ENCODE data around the gene TCP11L2. TPM values are rescaled to one million over a fixed set of nuclear protein-coding genes. Genes with fewer than 3 reads are reported as not detected.

The TCP11L2 gene
- total and polyA plus RNA-seq, 2 of the 13 experiments (the other 11 are each of a cell fraction or from before 2014, with no cell fraction given) = 4.6 to 24.1 TPM

DNA sequence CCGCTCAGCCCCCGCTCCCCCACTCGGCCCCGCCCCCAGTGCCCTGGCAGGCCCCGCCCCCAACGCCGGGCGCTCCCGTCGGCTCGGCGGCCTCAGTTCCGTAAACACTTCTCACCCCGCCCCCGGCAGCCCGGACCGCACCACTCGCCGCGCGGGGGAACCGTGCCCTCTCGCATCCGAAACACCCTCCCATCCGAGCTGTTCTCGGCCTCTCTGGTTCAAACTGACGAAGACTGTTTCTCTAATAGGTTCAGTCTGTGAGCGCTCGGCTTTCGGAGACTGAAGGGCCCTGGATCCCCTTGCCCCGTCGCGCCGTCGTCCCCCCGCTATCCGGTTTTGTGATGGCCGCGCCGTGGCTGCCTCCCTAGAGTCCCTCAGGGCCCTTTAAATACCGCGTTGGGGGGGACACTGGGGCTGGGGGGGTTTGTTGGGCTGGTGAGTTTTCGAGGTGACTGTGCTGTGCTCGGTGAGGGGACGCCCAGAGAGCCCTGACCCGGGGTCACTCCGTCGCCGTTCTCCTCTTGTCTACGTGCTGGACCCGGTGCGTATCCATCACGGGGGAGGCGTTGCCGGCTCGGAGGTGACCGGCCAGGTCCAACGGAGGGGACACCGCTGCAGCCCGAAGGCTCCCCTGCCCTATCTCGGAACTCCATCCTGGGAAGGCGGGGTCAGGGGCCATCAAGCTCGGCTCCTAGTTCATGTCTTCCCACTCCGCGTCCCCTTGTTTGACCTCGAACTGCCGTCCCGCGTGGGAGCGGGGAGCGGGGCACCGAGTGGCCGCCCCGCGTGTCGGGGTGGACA, at the start of gene TCP11L2 (continued):
- TF ChIP-seq, protein P1, sequence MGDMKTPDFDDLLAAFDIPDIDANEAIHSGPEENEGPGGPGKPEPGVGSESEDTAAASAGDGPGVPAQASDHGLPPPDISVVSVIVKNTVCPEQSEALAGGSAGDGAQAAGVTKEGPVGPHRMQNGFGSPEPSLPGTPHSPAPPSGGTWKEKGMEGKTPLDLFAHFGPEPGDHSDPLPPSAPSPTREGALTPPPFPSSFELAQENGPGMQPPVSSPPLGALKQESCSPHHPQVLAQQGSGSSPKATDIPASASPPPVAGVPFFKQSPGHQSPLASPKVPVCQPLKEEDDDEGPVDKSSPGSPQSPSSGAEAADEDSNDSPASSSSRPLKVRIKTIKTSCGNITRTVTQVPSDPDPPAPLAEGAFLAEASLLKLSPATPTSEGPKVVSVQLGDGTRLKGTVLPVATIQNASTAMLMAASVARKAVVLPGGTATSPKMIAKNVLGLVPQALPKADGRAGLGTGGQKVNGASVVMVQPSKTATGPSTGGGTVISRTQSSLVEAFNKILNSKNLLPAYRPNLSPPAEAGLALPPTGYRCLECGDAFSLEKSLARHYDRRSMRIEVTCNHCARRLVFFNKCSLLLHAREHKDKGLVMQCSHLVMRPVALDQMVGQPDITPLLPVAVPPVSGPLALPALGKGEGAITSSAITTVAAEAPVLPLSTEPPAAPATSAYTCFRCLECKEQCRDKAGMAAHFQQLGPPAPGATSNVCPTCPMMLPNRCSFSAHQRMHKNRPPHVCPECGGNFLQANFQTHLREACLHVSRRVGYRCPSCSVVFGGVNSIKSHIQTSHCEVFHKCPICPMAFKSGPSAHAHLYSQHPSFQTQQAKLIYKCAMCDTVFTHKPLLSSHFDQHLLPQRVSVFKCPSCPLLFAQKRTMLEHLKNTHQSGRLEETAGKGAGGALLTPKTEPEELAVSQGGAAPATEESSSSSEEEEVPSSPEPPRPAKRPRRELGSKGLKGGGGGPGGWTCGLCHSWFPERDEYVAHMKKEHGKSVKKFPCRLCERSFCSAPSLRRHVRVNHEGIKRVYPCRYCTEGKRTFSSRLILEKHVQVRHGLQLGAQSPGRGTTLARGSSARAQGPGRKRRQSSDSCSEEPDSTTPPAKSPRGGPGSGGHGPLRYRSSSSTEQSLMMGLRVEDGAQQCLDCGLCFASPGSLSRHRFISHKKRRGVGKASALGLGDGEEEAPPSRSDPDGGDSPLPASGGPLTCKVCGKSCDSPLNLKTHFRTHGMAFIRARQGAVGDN (CRISPR knock-in tag; IDR thresholded peaks at IDR 0.05) = peak; percentile 87; the same call in 1 of the 2 replicates
- TF ChIP-seq, protein P2, sequence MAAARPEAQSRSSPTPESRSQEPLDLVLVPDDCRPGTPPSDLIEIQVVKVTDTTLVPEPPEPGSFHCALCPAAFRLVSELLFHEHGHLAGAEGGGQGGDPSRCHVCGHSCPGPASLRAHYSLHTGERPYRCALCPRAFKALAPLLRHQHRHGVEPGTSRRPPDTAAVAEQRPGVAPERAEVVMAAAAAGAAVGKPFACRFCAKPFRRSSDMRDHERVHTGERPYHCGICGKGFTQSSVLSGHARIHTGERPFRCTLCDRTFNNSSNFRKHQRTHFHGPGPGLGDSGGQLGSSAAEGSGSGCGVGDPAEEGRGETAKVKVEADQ (CRISPR knock-in tag; IDR thresholded peaks at IDR 0.05; ENCODE audit: borderline replicate concordance) = no peak
- peak; percentile 26; the same call in 1 of the 2 replicates for TF ChIP-seq ZNF772 (CRISPR knock-in tag; IDR thresholded peaks at IDR 0.05)
- TF ChIP-seq, protein P3, sequence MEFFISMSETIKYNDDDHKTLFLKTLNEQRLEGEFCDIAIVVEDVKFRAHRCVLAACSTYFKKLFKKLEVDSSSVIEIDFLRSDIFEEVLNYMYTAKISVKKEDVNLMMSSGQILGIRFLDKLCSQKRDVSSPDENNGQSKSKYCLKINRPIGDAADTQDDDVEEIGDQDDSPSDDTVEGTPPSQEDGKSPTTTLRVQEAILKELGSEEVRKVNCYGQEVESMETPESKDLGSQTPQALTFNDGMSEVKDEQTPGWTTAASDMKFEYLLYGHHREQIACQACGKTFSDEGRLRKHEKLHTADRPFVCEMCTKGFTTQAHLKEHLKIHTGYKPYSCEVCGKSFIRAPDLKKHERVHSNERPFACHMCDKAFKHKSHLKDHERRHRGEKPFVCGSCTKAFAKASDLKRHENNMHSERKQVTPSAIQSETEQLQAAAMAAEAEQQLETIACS (CRISPR knock-in tag; IDR thresholded peaks at IDR 0.05) = no peak
- TF ChIP-seq ZNF558 (CRISPR knock-in tag; IDR thresholded peaks at IDR 0.05; ENCODE audit: borderline replicate concordance) = no peak
- no peak for TF ChIP-seq ZNF484 (CRISPR knock-in tag; IDR thresholded peaks at IDR 0.05; ENCODE audit: borderline replicate concordance, low read depth)
- TF ChIP-seq FOXP1 (IDR thresholded peaks at IDR 0.05) = no peak
- TF ChIP-seq FOXP1 (CRISPR knock-in tag; IDR thresholded peaks at IDR 0.05) = peak; percentile 50
- no peak for TF ChIP-seq ZNF562 (CRISPR knock-in tag; IDR thresholded peaks at IDR 0.05; ENCODE audit: borderline replicate concordance)
- TF ChIP-seq, protein P4, sequence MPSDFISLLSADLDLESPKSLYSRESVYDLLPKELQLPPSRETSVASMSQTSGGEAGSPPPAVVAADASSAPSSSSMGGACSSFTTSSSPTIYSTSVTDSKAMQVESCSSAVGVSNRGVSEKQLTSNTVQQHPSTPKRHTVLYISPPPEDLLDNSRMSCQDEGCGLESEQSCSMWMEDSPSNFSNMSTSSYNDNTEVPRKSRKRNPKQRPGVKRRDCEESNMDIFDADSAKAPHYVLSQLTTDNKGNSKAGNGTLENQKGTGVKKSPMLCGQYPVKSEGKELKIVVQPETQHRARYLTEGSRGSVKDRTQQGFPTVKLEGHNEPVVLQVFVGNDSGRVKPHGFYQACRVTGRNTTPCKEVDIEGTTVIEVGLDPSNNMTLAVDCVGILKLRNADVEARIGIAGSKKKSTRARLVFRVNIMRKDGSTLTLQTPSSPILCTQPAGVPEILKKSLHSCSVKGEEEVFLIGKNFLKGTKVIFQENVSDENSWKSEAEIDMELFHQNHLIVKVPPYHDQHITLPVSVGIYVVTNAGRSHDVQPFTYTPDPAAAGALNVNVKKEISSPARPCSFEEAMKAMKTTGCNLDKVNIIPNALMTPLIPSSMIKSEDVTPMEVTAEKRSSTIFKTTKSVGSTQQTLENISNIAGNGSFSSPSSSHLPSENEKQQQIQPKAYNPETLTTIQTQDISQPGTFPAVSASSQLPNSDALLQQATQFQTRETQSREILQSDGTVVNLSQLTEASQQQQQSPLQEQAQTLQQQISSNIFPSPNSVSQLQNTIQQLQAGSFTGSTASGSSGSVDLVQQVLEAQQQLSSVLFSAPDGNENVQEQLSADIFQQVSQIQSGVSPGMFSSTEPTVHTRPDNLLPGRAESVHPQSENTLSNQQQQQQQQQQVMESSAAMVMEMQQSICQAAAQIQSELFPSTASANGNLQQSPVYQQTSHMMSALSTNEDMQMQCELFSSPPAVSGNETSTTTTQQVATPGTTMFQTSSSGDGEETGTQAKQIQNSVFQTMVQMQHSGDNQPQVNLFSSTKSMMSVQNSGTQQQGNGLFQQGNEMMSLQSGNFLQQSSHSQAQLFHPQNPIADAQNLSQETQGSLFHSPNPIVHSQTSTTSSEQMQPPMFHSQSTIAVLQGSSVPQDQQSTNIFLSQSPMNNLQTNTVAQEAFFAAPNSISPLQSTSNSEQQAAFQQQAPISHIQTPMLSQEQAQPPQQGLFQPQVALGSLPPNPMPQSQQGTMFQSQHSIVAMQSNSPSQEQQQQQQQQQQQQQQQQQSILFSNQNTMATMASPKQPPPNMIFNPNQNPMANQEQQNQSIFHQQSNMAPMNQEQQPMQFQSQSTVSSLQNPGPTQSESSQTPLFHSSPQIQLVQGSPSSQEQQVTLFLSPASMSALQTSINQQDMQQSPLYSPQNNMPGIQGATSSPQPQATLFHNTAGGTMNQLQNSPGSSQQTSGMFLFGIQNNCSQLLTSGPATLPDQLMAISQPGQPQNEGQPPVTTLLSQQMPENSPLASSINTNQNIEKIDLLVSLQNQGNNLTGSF (CRISPR knock-in tag; IDR thresholded peaks at IDR 0.05) = no peak
- TF ChIP-seq ONECUT2 (CRISPR knock-in tag; IDR thresholded peaks at IDR 0.05) = no peak
- TF ChIP-seq ZFP36L2 (CRISPR knock-in tag; IDR thresholded peaks at IDR 0.05) = no peak
- no peak for TF ChIP-seq HOXD1 (CRISPR knock-in tag; IDR thresholded peaks at IDR 0.05)
- TF ChIP-seq, protein P5, sequence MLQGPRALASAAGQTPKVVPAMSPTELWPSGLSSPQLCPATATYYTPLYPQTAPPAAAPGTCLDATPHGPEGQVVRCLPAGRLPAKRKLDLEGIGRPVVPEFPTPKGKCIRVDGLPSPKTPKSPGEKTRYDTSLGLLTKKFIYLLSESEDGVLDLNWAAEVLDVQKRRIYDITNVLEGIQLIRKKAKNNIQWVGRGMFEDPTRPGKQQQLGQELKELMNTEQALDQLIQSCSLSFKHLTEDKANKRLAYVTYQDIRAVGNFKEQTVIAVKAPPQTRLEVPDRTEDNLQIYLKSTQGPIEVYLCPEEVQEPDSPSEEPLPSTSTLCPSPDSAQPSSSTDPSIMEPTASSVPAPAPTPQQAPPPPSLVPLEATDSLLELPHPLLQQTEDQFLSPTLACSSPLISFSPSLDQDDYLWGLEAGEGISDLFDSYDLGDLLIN (CRISPR knock-in tag; IDR thresholded peaks at IDR 0.05; ENCODE audit: borderline replicate concordance) = peak; percentile 67; the same call in 1 of the 2 replicates
- TF ChIP-seq CAMTA2 (CRISPR knock-in tag; IDR thresholded peaks at IDR 0.05; ENCODE audit: borderline replicate concordance) = 0 out of 2 replicates have a peak, but pooled peaks have one; percentile 54
